Embryonic facial prominence (tissue), 1 donor: ENCODE results near the gene UBE2D3.
A peak's percentile ranks its signal among the peaks of the same experiment; 100 is the strongest.
"Not testable (repeated sequence)": the region's sequence is repeated elsewhere in the genome, so short reads cannot be mapped to it uniquely, and the experiment has no call there.

ENCODE experiments used
- DNase-seq: peaks from one replicate; pipeline ENCODE4 v3.0.0-alpha.2; 2016; ENCODE audit errors: extremely low spot score

UBE2D3 gene

DNA sequence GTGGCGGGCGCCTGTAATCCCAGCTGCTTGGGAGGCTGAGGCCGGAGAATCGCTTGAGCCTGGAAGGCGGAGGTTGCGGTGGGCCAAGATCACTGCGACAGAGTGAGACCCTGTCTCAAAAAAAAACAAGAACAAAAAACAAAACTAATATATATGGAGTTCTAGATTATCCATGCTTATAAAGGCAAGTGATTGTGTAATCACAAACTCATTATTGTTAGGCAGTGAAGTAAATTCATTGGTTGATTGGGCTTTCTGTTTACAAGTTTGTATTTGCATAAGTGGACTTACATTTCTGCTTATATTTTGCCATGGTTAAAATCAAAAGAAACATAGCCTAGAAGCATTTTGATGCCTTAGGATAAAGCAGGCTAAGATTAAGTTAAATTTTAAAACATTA, 2.5 kb upstream of the UBE2D3 start:
- no peak for DNase-seq

DNA sequence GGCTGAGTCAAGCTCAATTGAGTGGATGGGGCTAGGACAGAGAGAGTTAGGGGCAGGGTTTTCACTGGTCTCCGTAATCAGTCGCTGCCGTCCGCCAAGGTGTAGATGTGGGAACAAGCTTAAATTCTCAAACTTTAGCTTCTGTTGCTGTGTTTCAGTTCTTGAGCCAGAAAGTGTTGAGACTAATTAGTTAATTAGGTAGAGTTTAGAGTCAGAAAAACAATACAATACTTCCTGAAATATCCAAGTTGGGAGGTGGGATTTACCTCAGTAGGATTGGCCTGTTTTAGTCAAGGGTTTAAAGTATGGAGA, 1.1 kb upstream of the UBE2D3 start:
- DNase-seq: no peak

DNA sequence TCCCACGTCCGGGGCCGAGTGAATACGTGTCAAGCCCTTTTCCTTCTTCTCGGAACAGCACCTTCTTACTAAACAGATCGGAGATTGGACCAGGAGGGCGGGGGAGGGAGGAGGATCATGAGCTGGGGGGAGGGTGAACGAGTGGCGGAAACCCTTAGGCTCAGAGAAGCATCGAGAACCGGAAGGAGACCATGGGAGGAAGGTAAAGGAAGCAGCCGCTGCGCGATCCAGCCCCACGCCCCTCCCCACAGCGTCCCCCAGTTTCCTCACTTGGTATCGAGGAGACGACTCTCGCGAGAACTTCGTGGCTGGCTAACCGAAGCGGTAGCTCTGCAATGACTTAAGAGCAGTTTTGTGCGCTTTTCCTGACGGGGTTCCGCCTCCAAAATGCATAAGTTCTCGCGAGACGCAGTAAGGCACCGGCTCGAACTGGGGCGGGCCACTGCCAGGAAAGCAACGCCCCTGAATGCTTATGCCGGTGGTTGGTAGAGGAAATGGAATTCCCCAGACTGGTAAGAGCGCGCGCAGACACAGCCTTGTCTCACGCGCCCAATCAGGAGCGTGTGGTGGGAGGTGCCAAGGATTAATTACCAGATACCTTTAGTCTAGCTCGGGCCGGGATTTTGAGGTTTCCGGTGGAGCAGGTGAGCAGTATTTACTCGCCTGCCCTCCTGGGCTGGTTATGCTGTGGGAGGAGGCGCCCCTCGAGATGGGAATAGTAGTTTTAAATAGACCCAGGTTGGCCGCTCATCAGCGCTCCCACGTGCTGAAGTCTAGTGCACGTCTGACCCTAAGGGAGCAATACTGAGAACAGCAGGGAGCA, 534 bp upstream of the UBE2D3 start:
- peak; percentile 99 for DNase-seq

DNA sequence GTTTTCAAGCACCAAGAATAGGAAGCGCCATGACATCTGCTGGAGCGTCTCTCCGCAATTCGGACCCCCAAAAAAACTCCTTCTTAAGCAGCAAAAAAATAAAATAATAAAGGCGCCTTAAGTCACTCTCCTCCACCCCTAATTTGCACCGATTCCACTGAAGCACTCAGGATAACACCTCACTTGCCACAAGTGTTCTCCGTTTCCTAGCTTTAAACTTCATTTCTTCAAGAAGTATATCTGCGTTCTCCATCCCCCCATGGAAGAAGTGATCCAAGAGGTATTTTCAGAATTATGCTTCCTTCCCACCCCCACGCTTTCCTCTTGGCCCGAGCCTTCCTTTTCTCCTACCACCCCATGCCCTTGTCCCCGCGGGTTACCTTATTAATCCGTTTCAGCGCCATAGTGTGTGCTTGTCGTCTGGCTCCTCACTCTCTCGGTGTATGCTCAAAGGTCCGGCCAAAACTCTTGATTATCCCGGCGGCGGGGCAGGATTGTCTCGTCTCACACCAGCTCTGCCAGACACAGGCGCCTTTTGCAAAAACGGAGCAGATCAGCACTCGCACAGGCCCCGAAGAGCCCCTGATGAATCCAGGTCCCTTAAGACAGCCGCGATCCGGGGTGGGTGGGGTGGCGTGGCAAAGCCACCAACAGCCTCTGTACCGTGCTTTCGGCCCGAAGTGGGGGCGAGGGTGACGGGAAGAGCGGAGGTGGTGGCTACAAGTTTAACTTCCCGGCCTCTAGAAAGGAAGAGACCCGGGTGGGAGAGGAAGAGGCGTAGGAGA, 1.1 kb downstream of the UBE2D3 start:
- no peak for DNase-seq

DNA sequence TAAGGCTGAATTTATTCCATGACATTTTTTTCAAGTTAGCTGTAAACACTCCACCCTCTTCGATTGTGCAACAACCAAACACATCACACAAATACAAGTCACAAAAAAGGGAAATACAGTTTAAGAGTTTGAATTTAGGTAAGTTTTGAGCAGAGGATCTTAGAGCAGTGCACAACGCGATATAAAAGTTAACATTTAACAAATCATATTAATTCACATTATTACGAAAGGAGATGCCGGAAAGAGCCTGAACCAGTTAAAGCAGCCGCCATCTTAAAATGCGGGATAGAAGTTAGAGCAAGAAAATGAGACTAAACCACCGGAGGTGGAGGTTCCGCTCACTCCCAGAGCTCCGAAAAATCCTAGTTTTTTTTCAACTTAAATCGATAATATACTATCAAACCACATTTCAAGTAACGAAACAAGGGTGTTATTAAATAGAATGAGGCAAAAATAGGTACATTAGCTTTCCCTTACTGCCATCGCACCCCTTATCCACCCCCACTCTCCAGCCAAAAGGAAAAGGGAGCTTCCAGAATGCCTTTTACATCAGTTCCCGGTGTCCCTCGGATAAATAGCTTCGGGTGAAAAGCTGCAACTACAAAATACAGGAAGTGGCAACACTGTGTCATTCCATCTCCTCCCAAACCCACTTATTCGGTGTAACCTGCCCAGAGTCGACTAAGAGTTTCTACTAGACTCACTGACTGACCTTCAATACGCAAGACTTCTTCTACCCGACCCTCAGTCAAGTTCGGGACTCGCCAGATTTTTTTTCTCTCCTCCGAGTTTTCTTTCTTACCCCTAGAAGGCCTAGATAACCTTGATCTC, 1.9 kb downstream of the UBE2D3 start:
- peak; percentile 51 for DNase-seq

DNA sequence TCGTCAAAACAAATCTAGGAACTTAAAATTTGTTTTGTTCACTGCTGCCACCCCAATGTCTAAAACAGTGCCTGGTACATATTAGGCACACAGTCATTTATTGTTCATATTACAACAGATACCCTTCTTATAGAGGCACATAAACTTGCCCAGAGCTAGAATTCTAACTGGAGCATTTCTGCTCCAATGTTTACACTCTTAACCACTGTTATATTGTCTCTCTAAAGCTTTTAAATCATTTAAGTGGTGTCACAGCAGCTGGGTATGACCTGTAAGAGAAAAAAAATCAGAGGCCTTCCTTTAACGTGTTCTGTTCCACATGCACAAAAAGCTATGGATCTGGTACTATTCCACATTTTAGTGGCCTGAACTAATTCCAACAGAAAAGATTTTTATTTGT, 3.0 kb downstream of the UBE2D3 start:
- no peak for DNase-seq

DNA sequence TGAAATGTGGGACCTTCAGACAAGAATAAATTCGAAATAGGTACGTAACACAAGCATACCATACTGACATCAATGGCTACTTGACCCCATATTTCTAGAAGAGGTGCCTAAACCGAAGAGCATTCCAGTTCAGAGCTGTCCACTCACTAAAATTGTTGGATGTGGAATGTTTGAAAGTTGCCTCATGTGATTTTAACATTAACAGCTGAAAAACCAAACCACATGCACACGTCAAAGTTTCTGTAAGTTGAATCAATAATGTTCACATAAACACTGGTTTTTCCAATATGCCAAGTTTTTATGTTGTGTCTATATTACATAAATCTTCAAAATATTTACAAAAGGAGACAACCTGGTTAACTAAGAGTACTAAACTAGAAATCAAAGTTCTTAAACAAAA, 3.5 kb downstream of the UBE2D3 start:
- no peak for DNase-seq

DNA sequence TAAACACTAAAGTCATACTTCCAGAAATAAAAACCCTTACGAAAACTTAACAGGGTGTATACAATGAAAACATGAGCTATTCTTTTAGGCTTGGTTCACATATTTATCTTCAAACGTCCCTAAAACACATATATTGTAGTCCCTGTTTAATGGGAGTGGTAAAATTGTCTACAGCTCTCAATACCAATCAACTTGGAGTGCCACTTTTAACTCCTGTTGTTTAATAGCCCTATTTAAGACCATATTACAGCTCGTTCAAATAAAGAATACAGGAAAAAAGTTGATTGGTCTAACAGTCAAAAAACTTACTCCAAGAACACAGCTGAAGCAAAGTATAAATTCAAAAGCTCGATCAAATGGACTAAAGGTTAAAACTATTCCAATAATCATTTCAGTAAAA, 3.9 kb downstream of the UBE2D3 start:
- DNase-seq: no peak

DNA sequence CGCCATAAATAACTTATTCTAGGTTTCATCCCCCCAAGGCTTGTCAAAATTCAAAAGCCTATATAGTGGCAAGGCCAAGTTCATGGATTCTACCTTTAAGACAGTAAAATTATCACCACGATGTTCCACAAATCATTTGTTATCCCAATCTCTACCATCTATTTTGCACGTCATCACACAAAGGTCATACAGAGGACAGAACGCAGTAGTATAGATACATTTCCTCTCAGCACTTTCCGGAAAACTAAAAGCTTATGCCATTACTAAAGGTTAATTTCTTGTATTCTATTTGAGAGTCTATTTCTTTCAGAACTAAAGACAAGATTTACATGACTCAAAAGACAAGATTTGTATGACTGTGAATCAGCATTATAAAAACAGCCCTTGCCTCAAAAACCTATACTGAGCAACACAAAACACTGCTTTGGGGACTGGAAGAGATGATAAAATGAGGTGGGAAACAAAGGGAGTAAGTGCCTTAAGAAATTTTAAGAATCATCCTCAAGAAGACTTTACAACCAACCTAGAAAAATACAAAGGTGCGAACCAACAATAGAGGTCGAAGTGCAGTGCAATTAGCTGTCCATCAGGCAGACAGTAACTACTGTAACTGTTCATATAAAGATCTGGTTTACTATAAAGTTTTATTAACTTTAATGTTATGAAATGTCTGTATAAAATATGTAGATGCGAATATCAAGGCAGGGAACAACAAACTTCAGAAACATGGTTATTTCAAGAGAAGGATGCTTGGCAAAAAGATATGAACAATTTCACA, 7.6 kb downstream of the UBE2D3 start:
- no peak for DNase-seq

DNA sequence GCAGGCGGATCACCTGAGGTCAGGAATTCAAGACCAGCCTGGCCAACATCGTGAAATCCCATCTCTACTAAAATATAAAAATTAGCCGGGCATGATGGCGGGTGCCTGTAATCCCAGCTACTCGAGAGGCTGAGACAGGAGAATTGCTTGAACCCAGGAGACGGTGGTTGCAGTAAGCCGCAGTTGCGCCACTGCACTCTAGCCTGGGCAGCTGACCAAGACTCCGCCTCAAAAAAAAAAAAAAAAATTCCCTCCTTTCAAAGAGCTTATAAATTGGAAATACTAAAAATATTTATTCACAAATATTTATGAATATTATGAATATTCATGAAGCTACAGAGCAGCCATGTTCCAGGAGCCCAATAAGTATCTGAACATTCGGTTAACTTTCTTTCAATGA, 8.3 kb downstream of the UBE2D3 start:
- DNase-seq: not testable (repeated sequence)

DNA sequence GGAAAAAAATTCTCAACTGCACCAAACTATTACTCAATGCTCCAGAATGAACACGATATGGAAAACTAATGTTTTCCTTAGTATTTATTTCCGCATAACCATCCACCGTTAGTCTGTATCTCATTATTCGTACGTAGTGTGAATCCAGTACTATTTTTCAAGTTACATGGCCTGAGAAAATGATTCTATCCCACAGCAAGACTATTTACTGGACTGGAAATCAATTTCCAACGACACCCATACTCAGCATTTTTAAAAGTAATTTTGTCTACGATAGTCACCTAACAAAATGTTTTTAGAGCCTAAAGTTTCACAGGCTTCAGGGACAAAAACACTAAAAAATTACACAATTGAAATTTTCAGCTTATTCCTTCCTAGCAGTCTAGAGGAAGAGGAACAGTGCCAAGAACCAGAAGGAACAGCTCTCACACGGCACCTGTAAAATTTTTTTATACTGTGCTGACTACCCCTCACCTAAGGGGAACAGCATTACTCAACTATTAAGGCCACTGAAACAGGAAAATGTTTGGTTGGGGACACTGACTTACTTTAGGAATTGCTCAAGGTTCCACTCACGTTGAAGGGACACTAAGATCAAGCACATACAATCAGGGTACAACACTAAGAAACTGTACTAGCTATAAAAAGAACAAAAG, 9.6 kb downstream of the UBE2D3 start:
- no peak for DNase-seq

DNA sequence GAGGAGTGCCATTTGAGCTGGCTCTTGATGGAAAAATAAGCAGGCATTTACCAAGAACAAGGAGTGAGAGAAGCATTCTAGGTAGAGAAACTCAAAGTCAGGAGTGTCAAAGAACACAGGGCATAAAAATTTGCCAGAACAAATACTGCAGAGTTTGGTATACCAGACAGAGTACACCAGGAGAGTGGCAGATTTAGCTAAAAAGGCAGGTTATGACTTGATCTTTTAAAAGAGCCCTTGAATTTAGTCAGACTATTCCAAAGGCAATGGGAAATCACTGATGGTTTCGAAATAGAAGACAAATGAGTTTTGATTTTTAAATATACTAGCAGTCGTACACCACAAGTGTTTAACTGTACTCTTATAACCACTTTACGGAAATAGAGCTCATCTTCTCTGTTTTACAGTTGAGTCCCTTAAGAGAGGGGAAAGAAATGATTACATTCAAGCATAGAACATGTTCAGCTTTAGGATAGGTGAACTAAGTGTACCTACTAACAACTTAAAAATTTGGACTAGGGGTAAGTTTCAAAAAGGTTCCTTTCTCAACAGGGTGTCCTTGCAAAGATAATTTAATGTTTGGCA, 10.2 kb downstream of the UBE2D3 start:
- no peak for DNase-seq

DNA sequence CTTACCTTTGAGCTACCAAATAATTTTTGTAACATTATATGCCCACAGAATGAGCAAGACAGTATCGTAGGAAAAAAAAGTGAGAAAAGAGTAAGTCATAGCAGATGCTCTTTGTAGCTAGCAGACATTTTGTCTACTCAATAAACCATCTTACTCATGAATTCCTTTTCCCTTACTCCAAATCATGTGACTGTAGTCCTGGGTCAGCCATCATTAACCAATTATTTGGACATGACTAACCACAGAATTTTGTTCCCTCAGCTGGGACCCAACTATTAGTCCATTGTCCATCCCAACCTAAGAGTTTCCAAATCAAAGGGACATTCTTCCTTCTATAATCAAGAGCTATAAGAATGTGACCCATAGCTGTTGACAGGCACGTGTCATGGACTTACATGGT, 11.4 kb downstream of the UBE2D3 start:
- DNase-seq: no peak

DNA sequence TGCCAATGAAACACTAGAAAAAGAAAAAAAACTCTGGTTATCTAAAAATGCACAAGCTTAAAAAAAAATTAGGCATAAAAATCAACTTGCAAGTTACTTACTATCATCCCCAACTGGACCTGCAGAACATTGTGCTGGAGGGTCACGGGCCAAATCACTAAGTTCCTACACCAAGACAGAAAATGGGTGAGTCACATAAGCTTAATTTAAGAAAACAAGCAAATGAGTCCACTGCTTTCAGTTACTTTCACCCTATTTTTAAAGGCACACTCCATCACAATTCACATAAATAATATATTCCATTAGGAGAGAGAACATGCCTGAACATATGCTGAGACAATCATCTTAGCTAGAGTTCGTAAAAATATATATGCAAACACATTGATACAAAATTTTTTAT, 17.7 kb downstream of the UBE2D3 start:
- no peak for DNase-seq

DNA sequence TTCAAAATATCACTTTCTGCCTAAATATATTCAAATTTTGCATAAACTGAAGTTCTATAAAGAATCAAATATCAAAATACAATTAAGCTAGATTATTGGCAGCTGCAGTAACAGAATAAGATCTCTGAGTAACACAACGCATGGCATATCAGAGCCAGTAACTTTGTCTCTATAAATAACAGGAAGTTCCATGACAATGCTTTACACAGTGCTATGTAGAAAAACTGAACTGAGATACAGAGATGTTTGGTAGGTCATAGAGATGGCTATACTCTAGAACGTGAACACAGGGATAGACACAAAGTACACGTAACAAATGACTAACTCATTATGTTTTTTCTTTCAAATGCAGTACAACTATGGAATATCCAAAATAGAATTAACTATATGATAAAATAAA, 18.2 kb downstream of the UBE2D3 start:
- DNase-seq: no peak

DNA sequence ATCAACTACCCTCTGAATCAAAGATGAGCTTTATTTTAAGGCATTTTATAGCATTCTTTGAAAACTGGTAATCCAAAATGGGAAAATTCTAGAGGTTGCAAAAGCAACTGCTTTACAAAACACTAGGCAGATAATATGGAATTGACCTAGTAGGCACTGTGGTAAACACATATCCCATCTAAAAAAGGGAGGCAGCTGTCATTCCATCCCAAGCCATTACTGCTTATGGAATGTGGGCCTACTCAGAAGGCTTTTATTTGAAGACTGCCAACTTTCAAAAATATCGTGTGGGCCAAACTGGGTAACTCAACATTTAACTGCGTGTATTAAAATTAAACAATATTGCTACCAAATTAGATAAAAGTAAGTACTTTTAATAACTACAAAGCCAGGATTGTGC, 19.3 kb downstream of the UBE2D3 start:
- DNase-seq: no peak

DNA sequence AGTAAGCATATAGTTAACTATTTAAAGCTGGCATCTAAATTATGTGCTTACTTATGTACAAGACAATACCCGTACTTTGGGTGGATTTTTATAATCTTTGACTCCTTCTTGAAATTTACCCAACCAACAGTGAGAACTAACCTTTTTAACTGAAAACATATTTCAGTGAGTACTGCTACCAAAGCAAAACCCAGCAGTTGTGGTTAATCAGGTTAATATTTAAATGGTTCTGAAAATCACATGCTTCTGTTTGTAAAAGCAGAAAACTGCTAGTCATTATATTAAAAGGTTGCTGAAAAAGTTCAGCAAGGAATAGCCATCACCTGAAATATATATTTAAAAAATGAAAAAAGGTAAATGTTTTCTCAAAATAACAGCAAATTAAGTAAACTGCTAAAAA, 20.0 kb downstream of the UBE2D3 start:
- DNase-seq: no peak

DNA sequence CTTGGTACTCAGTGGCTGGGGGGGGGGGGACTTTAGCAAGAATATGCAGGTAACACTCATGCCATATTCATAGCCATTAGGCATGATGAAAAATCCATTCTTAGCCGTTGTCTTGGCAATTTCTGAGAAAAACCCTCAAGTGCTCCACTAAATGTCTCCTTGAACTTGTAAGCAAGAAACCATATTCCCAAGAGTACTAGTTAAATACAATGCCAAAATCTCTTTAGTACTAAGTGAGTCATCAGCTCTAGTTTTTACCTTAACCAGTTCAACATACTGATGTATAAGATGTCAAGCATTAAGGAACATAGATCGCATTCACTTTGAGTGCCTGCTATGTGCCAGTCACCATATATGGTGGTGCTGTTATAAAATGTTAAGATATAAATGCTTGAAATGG, 27.5 kb downstream of the UBE2D3 start:
- no peak for DNase-seq

DNA sequence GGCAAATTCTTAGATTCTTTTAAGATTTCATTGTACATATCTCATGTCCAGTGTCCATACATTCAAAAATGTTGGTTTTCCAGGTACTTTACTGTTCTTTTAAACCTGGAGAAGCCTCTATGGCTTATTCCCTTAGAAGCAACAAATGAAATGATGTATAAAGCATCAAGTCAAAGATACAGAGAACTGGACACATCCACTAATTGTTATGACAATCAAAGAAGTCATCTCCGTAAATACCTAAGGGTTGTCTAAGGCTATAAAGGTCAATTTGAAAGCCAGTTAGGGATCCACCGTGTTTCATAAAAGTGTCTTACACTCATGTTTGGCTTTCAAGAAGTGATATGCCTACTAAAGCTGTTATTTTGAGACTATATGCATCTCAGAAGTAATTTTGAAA, 32.4 kb downstream of the UBE2D3 start:
- no peak for DNase-seq

DNA sequence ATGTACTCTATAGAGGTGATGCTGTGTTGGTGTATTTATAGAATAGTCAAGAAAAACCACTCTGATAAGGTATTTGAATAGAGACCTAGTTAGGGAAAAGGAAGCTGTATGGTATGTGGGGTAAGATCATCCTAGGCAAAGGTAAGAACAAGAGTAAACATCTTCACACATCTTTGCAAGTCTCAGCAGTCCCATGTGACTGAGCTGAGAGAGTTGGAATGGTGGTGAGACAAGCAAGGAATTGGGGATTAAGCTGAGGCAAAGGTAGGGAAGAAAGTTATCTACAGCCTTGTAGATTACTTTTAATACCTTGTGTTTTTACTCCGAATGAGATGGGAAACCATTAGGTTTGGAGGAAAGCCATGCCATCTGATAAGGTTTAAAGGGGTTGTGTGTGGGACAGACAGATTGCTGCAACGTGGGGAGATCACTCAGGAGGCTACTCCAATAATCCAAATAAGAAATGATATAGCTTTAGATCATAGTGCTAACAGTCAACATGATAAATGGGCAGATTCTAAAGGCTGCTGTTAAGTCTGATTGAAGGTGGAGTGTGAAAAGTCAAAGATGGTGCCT, 34.9 kb downstream of the UBE2D3 start:
- no peak for DNase-seq
